HEK293 (cell line): ENCODE data around the gene TMEM61.

Experiments used
- CTCF ChIA-PET: fragments of 350-600 bp; formaldehyde crosslinking; extraction: SDS; loops from one replicate; lab custom pipeline; 2021; ENCODE audit warnings: antibody characterized with exemption; lab: Yijun Ruan, JAX
- POLR2A ChIA-PET: fragments of 300-600 bp; formaldehyde crosslinking; extraction: SDS; loops from one replicate; lab custom pipeline; 2020; ENCODE audit warnings: antibody characterized with exemption, inconsistent platforms; lab: Yijun Ruan, JAX
- H3K27ac ChIP-seq: fragments of 200-500 bp; sonication (Bioruptor generic); 2 replicates; pipeline ENCODE4 v1.5.1; 2014; ENCODE audit warnings: low read depth, low read length, control low read depth, inconsistent platforms; ENCODE audit errors: extremely low read depth
- H3K36me3 ChIP-seq, 2 experiments: fragments of 200-500 bp in 1 of 2; sonication (Bioruptor generic) in 1 of 2; 1 replicate in 1 of 2; 2 replicates in 1 of 2; pipeline ENCODE4 v1.5.1; 2014 to 2017; ENCODE audit warnings: inconsistent platforms in 2 of 2, low read length in 2 of 2; ENCODE audit not compliant: control insufficient read depth in 2 of 2, insufficient read depth in 1 of 2
- H3K4me1 ChIP-seq: fragments of 200-500 bp; sonication (Bioruptor generic); 2 replicates; pipeline ENCODE4 v1.5.1; 2014; ENCODE audit warnings: mild to moderate bottlenecking, low read length, inconsistent platforms; ENCODE audit not compliant: control insufficient read depth, insufficient read depth
- H3K4me3 ChIP-seq: 2 replicates; pipeline ENCODE4 v1.5.1; 2011; ENCODE audit warnings: low read depth, mild to moderate bottlenecking, control low read depth, low read length, moderate library complexity
- H3K9me3 ChIP-seq: fragments of 200-500 bp; sonication (Bioruptor generic); 2 replicates; pipeline ENCODE4 v1.5.1; 2014; ENCODE audit warnings: low read depth, low read length, inconsistent platforms; ENCODE audit not compliant: control insufficient read depth, insufficient read depth
- EGR2 ChIP-seq: fragments of 450-650 bp; formaldehyde crosslinking; IDR thresholded peaks from 2 replicates; pipeline ENCODE4 v1.5.1; 2016; ENCODE audit warnings: low read depth, missing biosample characterization, missing genetic modification characterization
- GLI2 ChIP-seq: fragments of 450-650 bp; formaldehyde crosslinking; IDR thresholded peaks from 2 replicates; pipeline ENCODE4; 2017; ENCODE audit warnings: missing biosample characterization, missing genetic modification characterization, low read depth, borderline replicate concordance
- SALL2 ChIP-seq: fragments of 450-650 bp; formaldehyde crosslinking; IDR thresholded peaks from 2 replicates; pipeline ENCODE4 v1.5.0; 2017; ENCODE audit warnings: missing biosample characterization, mild to moderate bottlenecking, missing genetic modification characterization, borderline replicate concordance
- SCRT2 ChIP-seq: fragments of 450-650 bp; formaldehyde crosslinking; IDR thresholded peaks from 2 replicates; pipeline ENCODE4 v1.5.1; 2016; ENCODE audit warnings: missing biosample characterization, missing genetic modification characterization
- YY1 ChIP-seq: fragments of 450-650 bp; formaldehyde crosslinking; IDR thresholded peaks from 2 replicates; pipeline ENCODE4 v1.5.1; 2018; ENCODE audit warnings: missing biosample characterization, missing genetic modification characterization
- ZBTB1 ChIP-seq: fragments of 450-650 bp; formaldehyde crosslinking; IDR thresholded peaks from 2 replicates; pipeline ENCODE4 v1.5.1; 2016; ENCODE audit warnings: missing biosample characterization, missing genetic modification characterization
- ZBTB20 ChIP-seq: fragments of 450-650 bp; formaldehyde crosslinking; IDR thresholded peaks from 2 replicates; pipeline ENCODE4 v1.5.1; 2016; ENCODE audit warnings: missing biosample characterization, missing genetic modification characterization
- ZNF10 ChIP-seq: fragments of 450-650 bp; formaldehyde crosslinking; IDR thresholded peaks from 2 replicates; pipeline ENCODE4 v1.5.1; 2017; ENCODE audit warnings: missing biosample characterization, missing genetic modification characterization
- ZNF112 ChIP-seq: fragments of 450-650 bp; formaldehyde crosslinking; IDR thresholded peaks from 2 replicates; pipeline ENCODE4 v1.5.0; 2017; ENCODE audit warnings: missing biosample characterization, missing genetic modification characterization
- ZNF221 ChIP-seq: fragments of 450-650 bp; formaldehyde crosslinking; IDR thresholded peaks from 2 replicates; pipeline ENCODE4 v1.5.1; 2017; ENCODE audit warnings: missing biosample characterization, missing genetic modification characterization, borderline replicate concordance
- ZNF311 ChIP-seq: fragments of 450-650 bp; formaldehyde crosslinking; IDR thresholded peaks from 2 replicates; pipeline ENCODE4 v1.5.1; 2017; ENCODE audit warnings: missing biosample characterization, missing genetic modification characterization, borderline replicate concordance
- ZNF335 ChIP-seq: fragments of 450-650 bp; formaldehyde crosslinking; conservative IDR thresholded peaks from 2 replicates; pipeline ENCODE4 v1.5.1; 2016; ENCODE audit warnings: missing biosample characterization, missing genetic modification characterization
- ZNF366 ChIP-seq: fragments of 450-650 bp; formaldehyde crosslinking; conservative IDR thresholded peaks from 2 replicates; pipeline ENCODE4 v1.5.1; 2016; ENCODE audit warnings: missing biosample characterization, missing genetic modification characterization
- ZNF391 ChIP-seq: fragments of 450-650 bp; formaldehyde crosslinking; IDR thresholded peaks from 2 replicates; pipeline ENCODE4 v1.5.1; 2016; ENCODE audit warnings: low read depth, missing biosample characterization, missing genetic modification characterization, borderline replicate concordance
- ZNF555 ChIP-seq: fragments of 450-650 bp; formaldehyde crosslinking; conservative IDR thresholded peaks from 2 replicates; pipeline ENCODE4 v1.5.1; 2017; ENCODE audit warnings: missing biosample characterization, mild to moderate bottlenecking, missing genetic modification characterization, inconsistent platforms
- ZNF560 ChIP-seq: fragments of 450-650 bp; formaldehyde crosslinking; IDR thresholded peaks from 2 replicates; pipeline ENCODE4 v1.5.1; 2017; ENCODE audit warnings: missing biosample characterization, missing genetic modification characterization, borderline replicate concordance
- ZNF664 ChIP-seq: fragments of 450-650 bp; formaldehyde crosslinking; IDR thresholded peaks from 2 replicates; pipeline ENCODE4 v1.5.1; 2016; ENCODE audit warnings: missing biosample characterization, missing genetic modification characterization
- ZNF747 ChIP-seq: fragments of 450-650 bp; formaldehyde crosslinking; IDR thresholded peaks from 2 replicates; pipeline ENCODE4 v1.5.1; 2016; ENCODE audit warnings: missing biosample characterization, missing genetic modification characterization
- ZNF785 ChIP-seq: fragments of 450-650 bp; formaldehyde crosslinking; IDR thresholded peaks from 2 replicates; pipeline ENCODE4 v1.5.1; 2016; ENCODE audit warnings: missing biosample characterization, missing genetic modification characterization
- ZNF837 ChIP-seq: fragments of 450-650 bp; formaldehyde crosslinking; IDR thresholded peaks from 2 replicates; pipeline ENCODE4 v1.5.1; 2016; ENCODE audit warnings: missing biosample characterization, missing genetic modification characterization
- TF ChIP-seq, protein P1 (sequence below): fragments of 450-650 bp; formaldehyde crosslinking; IDR thresholded peaks from 2 replicates; pipeline ENCODE4 v1.5.1; 2016; ENCODE audit warnings: missing biosample characterization, missing genetic modification characterization
- TF ChIP-seq, protein P2 (sequence below): fragments of 450-650 bp; formaldehyde crosslinking; IDR thresholded peaks from 2 replicates; pipeline ENCODE4 v1.5.1; 2016; ENCODE audit warnings: missing biosample characterization, missing genetic modification characterization
- TF ChIP-seq, protein P3 (sequence below): fragments of 450-650 bp; formaldehyde crosslinking; IDR thresholded peaks from 2 replicates; pipeline ENCODE4 v1.5.1; 2017; ENCODE audit warnings: missing biosample characterization, mild to moderate bottlenecking, missing genetic modification characterization, moderate library complexity

Gene TMEM61

DNA sequence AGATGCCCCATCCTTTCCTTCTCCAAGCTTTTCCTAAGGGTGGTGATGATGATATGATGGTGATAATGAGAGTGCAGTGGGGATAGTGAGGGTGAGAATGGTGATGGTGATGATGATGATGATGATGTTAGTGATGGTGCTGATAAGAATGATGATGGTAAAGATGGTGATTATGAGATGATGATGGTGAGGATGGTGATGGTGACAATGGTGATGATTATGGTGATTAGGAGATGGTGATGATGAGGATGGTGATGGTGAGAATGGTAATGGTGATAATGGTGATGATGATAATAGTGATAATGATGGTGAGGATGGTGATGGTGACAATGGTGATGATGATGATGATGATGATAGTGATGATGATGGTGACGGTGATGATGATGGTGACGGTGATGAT lies 22.3 kb downstream of the TMEM61 start (continued):
- 0 out of 2 replicates have a peak, but pooled peaks have one; percentile 34 for TF ChIP-seq SALL2 (tag by site-specific recombination)

DNA sequence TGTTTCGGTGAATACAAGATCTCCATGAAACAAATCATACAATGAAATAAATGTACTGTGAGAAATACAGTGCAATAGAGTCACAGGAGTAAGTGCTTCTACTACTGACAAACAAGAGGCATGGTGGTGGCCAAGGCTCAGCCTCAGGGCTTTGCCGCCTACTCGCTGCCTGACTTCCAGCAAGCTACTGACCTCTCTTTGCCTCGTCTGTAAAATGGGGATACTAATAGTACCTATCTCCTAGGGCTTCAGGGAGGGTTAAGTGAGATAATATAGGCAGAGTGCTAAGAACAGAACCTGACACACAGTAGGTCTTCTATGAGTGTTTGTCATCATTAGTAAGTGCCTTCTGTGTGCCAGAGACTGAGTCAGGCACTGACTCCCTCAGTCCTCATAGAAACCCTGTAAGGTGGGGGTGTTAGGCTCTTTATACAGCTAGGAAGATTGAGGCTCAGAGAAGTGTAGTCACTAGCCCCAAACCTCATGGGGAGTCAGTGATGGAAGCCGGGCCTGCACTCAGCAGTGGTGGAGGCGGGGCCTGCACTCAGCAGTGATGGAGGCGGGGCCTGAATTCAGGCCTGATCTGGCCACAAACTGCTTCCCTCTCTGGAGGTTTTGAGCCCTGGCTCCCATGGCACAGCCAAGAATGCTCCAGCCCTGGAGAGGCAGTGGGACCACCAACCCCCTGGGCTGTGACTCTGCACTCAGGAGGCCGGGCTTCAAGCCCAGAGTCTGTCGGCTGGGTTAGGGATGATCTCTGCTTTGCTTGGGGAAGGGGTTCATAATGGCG lies 25.1 kb downstream of the TMEM61 start:
- POLR2A ChIA-PET: no interaction called here
- Histone ChIP-seq H3K4me3 (no peak overlapping the region), H3K4me1 (no peaks in the 10 kb centered on the region), H3K36me3 (no peaks in the 10 kb centered on the region), H3K9me3 (no peaks in the 10 kb centered on the region)
- peak; percentile 85 for TF ChIP-seq ZNF664 (tag by site-specific recombination)
- TF ChIP-seq SCRT2 (tag by site-specific recombination): no peak
- TF ChIP-seq ZNF747 (tag by site-specific recombination): no peak
- no peak for TF ChIP-seq ZNF221 (tag by site-specific recombination)
- TF ChIP-seq ZNF837 (tag by site-specific recombination): no peak
- 0 out of 2 replicates have a peak, but pooled peaks have one; percentile 56 for TF ChIP-seq ZNF10
- TF ChIP-seq, all 188 proteins: peak for 2
- CTCF ChIA-PET: interaction anchor here (1.5 to 2.5 kb wide), 2 partner anchors 9 to 16 kb away, joined by 11 to 15 read pairs; no protein-coding TSS in a partner anchor
- no peak overlapping the region for H3K27ac ChIP-seq

DNA sequence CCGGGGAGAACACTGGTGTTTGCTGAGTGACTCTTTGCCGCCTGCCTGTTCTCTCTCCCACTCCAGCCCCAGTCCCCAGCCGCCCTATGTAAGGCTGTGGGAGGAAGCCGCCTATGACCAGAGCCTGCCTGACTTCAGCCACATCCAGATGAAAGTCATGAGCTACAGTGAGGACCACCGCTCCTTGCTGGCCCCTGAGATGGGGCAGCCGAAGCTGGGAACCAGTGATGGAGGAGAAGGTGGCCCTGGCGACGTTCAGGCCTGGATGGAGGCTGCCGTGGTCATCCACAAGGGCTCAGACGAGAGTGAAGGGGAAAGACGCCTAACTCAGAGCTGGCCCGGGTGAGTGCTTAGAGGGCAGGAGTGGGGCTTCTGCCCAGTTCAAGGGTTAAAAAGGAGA lies 26.5 kb downstream of the TMEM61 start:
- no peaks in the 10 kb centered on the region for H3K9me3 ChIP-seq
- H3K4me3 ChIP-seq: no peak overlapping the region
- H3K27ac ChIP-seq: no peak overlapping the region
- ChIA-PET CTCF (interaction anchor here (0.9 to 2.5 kb wide), 3 partner anchors 11 to 67 kb away, joined by 3 to 15 read pairs (median 11); no protein-coding TSS in a partner anchor), POLR2A (no interaction called here)
- no peaks in the 10 kb centered on the region for H3K36me3 ChIP-seq
- no peaks in the 10 kb centered on the region for H3K4me1 ChIP-seq
- TF ChIP-seq EGR2 (tag by site-specific recombination) (0 out of 2 replicates have a peak, but pooled peaks have one; percentile 10), ZNF555 (tag by site-specific recombination) (no peak)

DNA sequence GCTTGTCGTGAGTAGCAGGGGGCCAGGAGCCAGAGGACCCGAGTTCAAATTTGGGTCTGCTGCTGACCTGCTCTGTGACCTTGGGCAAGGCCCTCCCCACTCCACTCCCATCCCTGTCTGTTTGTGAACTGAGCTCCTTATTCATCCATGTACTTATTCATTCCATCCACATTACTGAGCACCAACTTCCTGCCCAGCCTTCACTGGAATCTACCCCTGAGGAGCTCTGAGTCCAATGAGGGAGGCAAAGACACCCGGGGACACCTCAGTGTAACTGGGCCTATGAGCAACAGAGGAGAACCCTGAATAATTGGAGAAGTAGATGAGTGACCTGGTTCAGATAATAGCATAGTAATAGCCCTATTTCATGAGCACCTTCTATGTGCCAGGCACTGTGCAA lies 27.2 kb downstream of the TMEM61 start:
- ChIA-PET POLR2A (no interaction called here), CTCF (interaction anchor here (0.9 to 2.5 kb wide), 3 partner anchors 11 to 508 kb away, joined by 3 to 15 read pairs (median 3); no protein-coding TSS in a partner anchor)
- H3K36me3 ChIP-seq: no peaks in the 10 kb centered on the region
- H3K27ac ChIP-seq: no peak overlapping the region
- no peaks in the 10 kb centered on the region for H3K4me1 ChIP-seq
- no peaks in the 10 kb centered on the region for H3K9me3 ChIP-seq
- no peak overlapping the region for H3K4me3 ChIP-seq
- TF ChIP-seq ZBTB1: no peak
- no peak for TF ChIP-seq ZNF366
- TF ChIP-seq ZNF311 (tag by site-specific recombination): no peak
- TF ChIP-seq, protein P1, sequence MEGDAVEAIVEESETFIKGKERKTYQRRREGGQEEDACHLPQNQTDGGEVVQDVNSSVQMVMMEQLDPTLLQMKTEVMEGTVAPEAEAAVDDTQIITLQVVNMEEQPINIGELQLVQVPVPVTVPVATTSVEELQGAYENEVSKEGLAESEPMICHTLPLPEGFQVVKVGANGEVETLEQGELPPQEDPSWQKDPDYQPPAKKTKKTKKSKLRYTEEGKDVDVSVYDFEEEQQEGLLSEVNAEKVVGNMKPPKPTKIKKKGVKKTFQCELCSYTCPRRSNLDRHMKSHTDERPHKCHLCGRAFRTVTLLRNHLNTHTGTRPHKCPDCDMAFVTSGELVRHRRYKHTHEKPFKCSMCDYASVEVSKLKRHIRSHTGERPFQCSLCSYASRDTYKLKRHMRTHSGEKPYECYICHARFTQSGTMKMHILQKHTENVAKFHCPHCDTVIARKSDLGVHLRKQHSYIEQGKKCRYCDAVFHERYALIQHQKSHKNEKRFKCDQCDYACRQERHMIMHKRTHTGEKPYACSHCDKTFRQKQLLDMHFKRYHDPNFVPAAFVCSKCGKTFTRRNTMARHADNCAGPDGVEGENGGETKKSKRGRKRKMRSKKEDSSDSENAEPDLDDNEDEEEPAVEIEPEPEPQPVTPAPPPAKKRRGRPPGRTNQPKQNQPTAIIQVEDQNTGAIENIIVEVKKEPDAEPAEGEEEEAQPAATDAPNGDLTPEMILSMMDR: no peak
- no peak for TF ChIP-seq ZNF391 (tag by site-specific recombination)
- no peak for TF ChIP-seq GLI2 (tag by site-specific recombination)
- no peak for TF ChIP-seq ZNF335
- TF ChIP-seq ZNF560 (tag by site-specific recombination): no peak
- TF ChIP-seq, protein P2, sequence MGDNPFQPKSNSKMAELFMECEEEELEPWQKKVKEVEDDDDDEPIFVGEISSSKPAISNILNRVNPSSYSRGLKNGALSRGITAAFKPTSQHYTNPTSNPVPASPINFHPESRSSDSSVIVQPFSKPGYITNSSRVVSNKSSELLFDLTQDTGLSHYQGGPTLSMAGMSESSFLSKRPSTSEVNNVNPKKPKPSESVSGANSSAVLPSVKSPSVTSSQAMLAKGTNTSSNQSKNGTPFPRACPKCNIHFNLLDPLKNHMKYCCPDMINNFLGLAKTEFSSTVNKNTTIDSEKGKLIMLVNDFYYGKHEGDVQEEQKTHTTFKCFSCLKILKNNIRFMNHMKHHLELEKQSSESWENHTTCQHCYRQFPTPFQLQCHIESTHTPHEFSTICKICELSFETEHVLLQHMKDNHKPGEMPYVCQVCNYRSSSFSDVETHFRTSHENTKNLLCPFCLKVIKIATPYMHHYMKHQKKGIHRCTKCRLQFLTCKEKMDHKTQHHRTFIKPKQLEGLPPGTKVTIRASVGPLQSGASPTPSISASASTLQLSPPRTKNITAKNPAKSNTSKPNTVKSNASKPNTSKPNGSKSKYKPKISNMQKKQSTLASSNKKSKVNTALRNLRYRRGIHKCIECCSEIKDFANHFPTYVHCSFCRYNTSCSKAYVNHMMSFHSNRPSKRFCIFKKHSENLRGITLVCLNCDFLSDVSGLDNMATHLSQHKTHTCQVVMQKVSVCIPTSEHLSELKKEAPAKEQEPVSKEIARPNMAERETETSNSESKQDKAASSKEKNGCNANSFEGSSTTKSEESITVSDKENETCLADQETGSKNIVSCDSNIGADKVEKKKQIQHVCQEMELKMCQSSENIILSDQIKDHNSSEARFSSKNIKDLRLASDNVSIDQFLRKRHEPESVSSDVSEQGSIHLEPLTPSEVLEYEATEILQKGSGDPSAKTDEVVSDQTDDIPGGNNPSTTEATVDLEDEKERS (tag by site-specific recombination): no peak
- no peak for TF ChIP-seq ZBTB20
- TF ChIP-seq, protein P3, sequence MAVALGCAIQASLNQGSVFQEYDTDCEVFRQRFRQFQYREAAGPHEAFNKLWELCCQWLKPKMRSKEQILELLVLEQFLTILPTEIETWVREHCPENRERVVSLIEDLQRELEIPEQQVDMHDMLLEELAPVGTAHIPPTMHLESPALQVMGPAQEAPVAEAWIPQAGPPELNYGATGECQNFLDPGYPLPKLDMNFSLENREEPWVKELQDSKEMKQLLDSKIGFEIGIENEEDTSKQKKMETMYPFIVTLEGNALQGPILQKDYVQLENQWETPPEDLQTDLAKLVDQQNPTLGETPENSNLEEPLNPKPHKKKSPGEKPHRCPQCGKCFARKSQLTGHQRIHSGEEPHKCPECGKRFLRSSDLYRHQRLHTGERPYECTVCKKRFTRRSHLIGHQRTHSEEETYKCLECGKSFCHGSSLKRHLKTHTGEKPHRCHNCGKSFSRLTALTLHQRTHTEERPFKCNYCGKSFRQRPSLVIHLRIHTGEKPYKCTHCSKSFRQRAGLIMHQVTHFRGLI (tag by site-specific recombination): no peak
- no peak for TF ChIP-seq YY1 (tag by site-specific recombination)
- TF ChIP-seq ZNF785 (tag by site-specific recombination): no peak
- TF ChIP-seq ZNF112 (tag by site-specific recombination): no peak
